DND-41 (cell line): ENCODE results near the gene WARS2.

Experiments
- ATAC-seq: fragments of 200-7000 bp; cut with Tn5 transposase; 3 replicates; pipeline ENCODE4 v1.9.1; 2021; ENCODE audit warnings: low read depth; ENCODE audit not compliant: insufficient read depth
- DNase-seq: peaks from one replicate; pipeline ENCODE4 v3.0.0-alpha.2; 2020
- H2AFZ ChIP-seq: 2 replicates; pipeline ENCODE4 v1.6.0; 2012; ENCODE audit warnings: low read depth, low read length
- H3K27ac ChIP-seq: 2 replicates; pipeline ENCODE4 v1.5.1; 2012; ENCODE audit warnings: low read length, inconsistent platforms
- H3K27me3 ChIP-seq: fragments of 200-600 bp; sonication (generic); 2 replicates; pipeline ENCODE4 v1.6.0; 2012; ENCODE audit warnings: low read length, mild to moderate bottlenecking, inconsistent platforms; ENCODE audit not compliant: insufficient read depth, poor library complexity
- H3K36me3 ChIP-seq: 2 replicates; pipeline ENCODE4 v1.5.1; 2012; ENCODE audit warnings: low read length, inconsistent platforms; ENCODE audit not compliant: insufficient read depth
- H3K4me1 ChIP-seq: 2 replicates; pipeline ENCODE4 v1.5.1; 2012; ENCODE audit warnings: mild to moderate bottlenecking, low read length; ENCODE audit not compliant: insufficient read depth
- H3K4me2 ChIP-seq: 2 replicates; pipeline ENCODE4 v1.6.0; 2012; ENCODE audit warnings: mild to moderate bottlenecking, moderate library complexity, low read length, inconsistent platforms; ENCODE audit not compliant: insufficient read depth
- H3K4me3 ChIP-seq, 2 experiments: fragments of 200-600 bp in 1 of 2; shearing (Covaris generic) in 1 of 2; 2 replicates each; pipeline ENCODE4 v1.5.1; 2012 to 2016; ENCODE audit warnings: inconsistent platforms in 2 of 2, low read length in 2 of 2, mild to moderate bottlenecking in 2 of 2, low read depth in 1 of 2, moderate library complexity in 1 of 2
- H3K79me2 ChIP-seq: 2 replicates; pipeline ENCODE4 v1.6.0; 2012; ENCODE audit warnings: low read length, inconsistent platforms; ENCODE audit not compliant: insufficient read depth
- H3K9ac ChIP-seq: 2 replicates; pipeline ENCODE4 v1.6.0; 2012; ENCODE audit warnings: low read depth, mild to moderate bottlenecking, inconsistent platforms, low read length, moderate library complexity
- H3K9me3 ChIP-seq: 2 replicates; pipeline ENCODE4 v1.5.1; 2012; ENCODE audit warnings: low read length, moderate library complexity, mild to moderate bottlenecking, inconsistent platforms; ENCODE audit not compliant: insufficient read depth, severe bottlenecking
- H4K20me1 ChIP-seq: 2 replicates; pipeline ENCODE4 v1.6.0; 2012; ENCODE audit warnings: low read length; ENCODE audit not compliant: insufficient read depth
- CTCF ChIP-seq: IDR thresholded peaks from 2 replicates; pipeline ENCODE4 v1.5.1; 2012; ENCODE audit warnings: borderline replicate concordance, low read length, moderate library complexity, mild to moderate bottlenecking; ENCODE audit not compliant: poor library complexity, severe bottlenecking; ENCODE audit errors: extremely low read depth
- EZH2 ChIP-seq: IDR thresholded peaks from 3 replicates; pipeline ENCODE4 v1.6.1; 2012; ENCODE audit warnings: borderline replicate concordance, low read depth, mild to moderate bottlenecking, moderate library complexity, low read length, inconsistent platforms; ENCODE audit not compliant: severe bottlenecking

The WARS2 gene

GRCh38 chr1:119040906-119041305, 99.5 kb downstream of the WARS2 start:
- Histone ChIP-seq H3K4me1 (no peaks in the 10 kb centered on the region), H3K9ac (no peak overlapping the region), H3K4me2 (no peak overlapping the region), H3K79me2 (no peaks in the 10 kb centered on the region), H2AFZ (no peak overlapping the region), H3K4me3 (no peak overlapping the region), H3K27me3 (no peaks in the 10 kb centered on the region), H3K9me3 (no peaks in the 10 kb centered on the region), H3K27ac (no peak overlapping the region), H3K36me3 (no peaks in the 10 kb centered on the region; the same call in 1 of the 2 replicates), H4K20me1 (no peaks in the 10 kb centered on the region)
- TF ChIP-seq EZH2 (no peak), CTCF (no peak)
- DNase-seq (no peak), ATAC-seq (no peak)

- H3K4me2 ChIP-seq: no peak overlapping the region
- no peak overlapping the region for H2AFZ ChIP-seq
- no peaks in the 10 kb centered on the region for H3K4me1 ChIP-seq
- no peaks in the 10 kb centered on the region; the same call in 1 of the 2 replicates for H3K36me3 ChIP-seq
- H3K4me3 ChIP-seq: no peak overlapping the region
- TF ChIP-seq CTCF (no peak), EZH2 (no peak)
- no peak for ATAC-seq
- no peaks in the 10 kb centered on the region for H3K27me3 ChIP-seq
- no peak for DNase-seq
- H3K9me3 ChIP-seq: no peaks in the 10 kb centered on the region
- H3K79me2 ChIP-seq: no peaks in the 10 kb centered on the region
- H3K27ac ChIP-seq: no peak overlapping the region
- H4K20me1 ChIP-seq: no peaks in the 10 kb centered on the region
- no peak overlapping the region for H3K9ac ChIP-seq
Measured at GRCh38 chr1:119040489-119040888, 100.0 kb downstream of the WARS2 start.

GRCh38 chr1:119038363-119038762, 102.1 kb downstream of the WARS2 start:
- Histone ChIP-seq H3K79me2 (no peaks in the 10 kb centered on the region), H3K27ac (no peak overlapping the region), H2AFZ (no peak overlapping the region), H3K27me3 (no peaks in the 10 kb centered on the region), H3K9ac (no peak overlapping the region), H3K9me3 (no peaks in the 10 kb centered on the region), H3K4me3 (no peak overlapping the region), H4K20me1 (no peaks in the 10 kb centered on the region), H3K36me3 (no peaks in the 10 kb centered on the region; the same call in 1 of the 2 replicates), H3K4me2 (no peak overlapping the region), H3K4me1 (no peaks in the 10 kb centered on the region)
- TF ChIP-seq CTCF: no peak
- TF ChIP-seq EZH2: no peak
- DNase-seq (no peak), ATAC-seq (no peak)

- Histone ChIP-seq H4K20me1 (no peaks in the 10 kb centered on the region), H2AFZ (no peak overlapping the region), H3K9ac (no peak overlapping the region), H3K36me3 (no peaks in the 10 kb centered on the region; the same call in 1 of the 2 replicates), H3K79me2 (no peaks in the 10 kb centered on the region), H3K4me2 (no peak overlapping the region), H3K4me3 (no peak overlapping the region), H3K4me1 (no peaks in the 10 kb centered on the region), H3K27ac (no peak overlapping the region), H3K27me3 (no peaks in the 10 kb centered on the region), H3K9me3 (no peaks in the 10 kb centered on the region)
- ATAC-seq (no peak), DNase-seq (no peak)
- TF ChIP-seq CTCF (no peak), EZH2 (no peak)
Measured at GRCh38 chr1:119034359-119034758, 106.1 kb downstream of the WARS2 start.
